HepG2 (cell line): ENCODE measurements around the gene EIF5A2. TPM values are rescaled to one million over a fixed set of nuclear protein-coding genes. Genes with fewer than 3 reads are reported as not detected.

Source experiments
- ATAC-seq: fragments of 200-7000 bp; cut with Tn5 transposase; 3 replicates; pipeline ENCODE4 v1.9.1; 2020; ENCODE audit warnings: mild to moderate bottlenecking, moderate library complexity
- BruUV-seq: library from RNA; stranded (reverse); fragments of 400-500 nt; replicated peaks from 2 replicates; lab custom pipeline; 2021; lab: Mats Ljungman, UMichigan
- CTCF ChIA-PET: fragments of 300-600 bp; formaldehyde crosslinking; extraction: SDS; loops from one replicate; lab custom pipeline; 2021; ENCODE audit warnings: low total read pairs, inconsistent platforms, low intra/inter-chr PET ratio; lab: Yijun Ruan, JAX
- POLR2A ChIA-PET: fragments of 350-600 bp; sonication (Branson Sonifier 250); formaldehyde crosslinking; loops from one replicate; lab custom pipeline; 2020; ENCODE audit warnings: antibody characterized with exemption, inconsistent platforms; lab: Yijun Ruan, JAX
- DNase-seq: peaks from one replicate; pipeline ENCODE4 v3.0.0-alpha.2; 2015; ENCODE audit warnings: low spot score
- FAIRE-seq: peaks from 3 replicates; lab custom pipeline; 2011; peaks lifted over from hg19 to GRCh38; lab: Jason Lieb, UNC
- H2AFZ ChIP-seq: one replicate; pipeline ENCODE4 v1.6.1; 2011; ENCODE audit warnings: low read length, inconsistent platforms
- H3K27ac ChIP-seq: fragments of 300-600 bp; 3 replicates; pipeline ENCODE4 v1.8.0; 2011; ENCODE audit warnings: mixed run types, mild to moderate bottlenecking, mixed read lengths, low read length, inconsistent platforms; ENCODE audit not compliant: insufficient read depth; ENCODE audit errors: extremely low read length
- H3K27me3 ChIP-seq, 2 experiments: fragments of 200-600 bp in 1 of 2; 2 replicates in 1 of 2; 3 replicates in 1 of 2; pipeline versions ENCODE4 v1.6.0 to v1.8.0; 2011; ENCODE audit warnings: low read length in 2 of 2, mild to moderate bottlenecking in 2 of 2, moderate library complexity in 2 of 2, inconsistent platforms in 1 of 2; ENCODE audit not compliant: insufficient read depth in 2 of 2, control insufficient read depth in 1 of 2
- H3K36me3 ChIP-seq, 2 experiments: fragments of 200-600 bp in 1 of 2; replicated peaks in 1 of 2; 2 replicates in 1 of 2; 3 replicates in 1 of 2; pipeline versions ENCODE4 v1.5.1 to v1.8.0; 2011; ENCODE audit warnings: low read length in 2 of 2, inconsistent platforms in 1 of 2; ENCODE audit not compliant: insufficient read depth in 2 of 2, control insufficient read depth in 1 of 2
- H3K4me1 ChIP-seq: 2 replicates; pipeline ENCODE4 v1.5.1; 2012; ENCODE audit warnings: low read length, inconsistent platforms; ENCODE audit not compliant: insufficient read depth
- H3K4me2 ChIP-seq: 2 replicates; pipeline ENCODE4 v1.6.0; 2011; ENCODE audit warnings: low read depth, low read length, inconsistent platforms
- H3K4me3 ChIP-seq, 3 experiments: fragments of 200-600 bp in 1 of 3; sonication (generic), shearing (Covaris generic) in 1 of 3; replicated peaks in 1 of 3; 2 replicates each; pipeline ENCODE4 v1.5.1; 2011 to 2016; ENCODE audit warnings: low read length in 3 of 3, inconsistent platforms in 2 of 3, low read depth in 2 of 3, mild to moderate bottlenecking in 2 of 3, control low read depth in 1 of 3, mixed read lengths in 1 of 3; ENCODE audit not compliant: insufficient read depth in 1 of 3
- H3K79me2 ChIP-seq: one replicate; pipeline ENCODE4 v1.6.1; 2011; ENCODE audit warnings: low read length, inconsistent platforms; ENCODE audit not compliant: insufficient read depth
- H3K9ac ChIP-seq: 2 replicates; pipeline ENCODE4 v1.6.0; 2011; ENCODE audit warnings: mild to moderate bottlenecking, low read depth, low read length, inconsistent platforms; ENCODE audit not compliant: insufficient read depth
- H3K9me3 ChIP-seq: 2 replicates; pipeline ENCODE4 v1.5.1; 2012; ENCODE audit warnings: mild to moderate bottlenecking, low read length
- H4K20me1 ChIP-seq: 2 replicates; pipeline ENCODE4 v1.6.0; 2011; ENCODE audit warnings: inconsistent platforms, mild to moderate bottlenecking, low read length, moderate library complexity; ENCODE audit not compliant: insufficient read depth
- ARNT2 ChIP-seq: sonication (generic); formaldehyde crosslinking; IDR thresholded peaks from 2 replicates; pipeline ENCODE4 v1.8.0; 2022; ENCODE audit warnings: mild to moderate bottlenecking, low read depth, missing genetic modification reagents, moderate library complexity
- ATF1 ChIP-seq: IDR thresholded peaks from 2 replicates; pipeline ENCODE4 v1.6.1; 2016; ENCODE audit warnings: mild to moderate bottlenecking, control low read depth
- MAFF ChIP-seq: IDR thresholded peaks from 2 replicates; pipeline ENCODE4 v1.6.1; 2011; ENCODE audit warnings: low read depth, low read length, improper control_type of control experiment
- MAFK ChIP-seq, 2 experiments: IDR thresholded peaks in 1 of 2; conservative IDR thresholded peaks in 1 of 2; 2 replicates each; pipeline ENCODE4 v1.6.1; 2011; ENCODE audit warnings: improper control_type of control experiment in 2 of 2, low read length in 2 of 2
- NFE2L2 ChIP-seq: fragments of 150-350 bp; IDR thresholded peaks from 2 replicates; pipeline ENCODE4 v1.6.1; 2014; ENCODE audit warnings: low read length
- NFKBIZ ChIP-seq: IDR thresholded peaks from 2 replicates; pipeline ENCODE4 v1.6.1; 2018; ENCODE audit warnings: missing genetic modification reagents, missing compliant biosample characterization
- NFYB ChIP-seq: sonication (generic); formaldehyde crosslinking; IDR thresholded peaks from 2 replicates; pipeline ENCODE4 v1.4.0; 2020; ENCODE audit warnings: missing genetic modification reagents
- RBM22 ChIP-seq: fragments of 200-400 bp; formaldehyde crosslinking; optimal IDR thresholded peaks from 2 replicates; pipeline ENCODE3; 2017; ENCODE audit warnings: mild to moderate bottlenecking, low read length, moderate library complexity
- REPIN1 ChIP-seq: sonication (generic); formaldehyde crosslinking; IDR thresholded peaks from 2 replicates; pipeline ENCODE4 v1.8.0; 2022; ENCODE audit warnings: missing genetic modification reagents, low read depth, mild to moderate bottlenecking, borderline replicate concordance
- SUZ12 ChIP-seq: fragments of 150-350 bp; IDR thresholded peaks from 2 replicates; pipeline ENCODE4 v1.6.1; 2014; ENCODE audit warnings: low read depth, low read length
- ZBTB42 ChIP-seq: sonication (generic); formaldehyde crosslinking; IDR thresholded peaks from 2 replicates; pipeline ENCODE4 v1.5.0; 2020; ENCODE audit warnings: mild to moderate bottlenecking, missing genetic modification reagents
- ZBTB7A ChIP-seq: sonication (generic); formaldehyde crosslinking; IDR thresholded peaks from 2 replicates; pipeline ENCODE4 v1.8.0; 2022; ENCODE audit warnings: mild to moderate bottlenecking, missing genetic modification reagents
- ZNF343 ChIP-seq: sonication (generic); formaldehyde crosslinking; IDR thresholded peaks from 2 replicates; pipeline ENCODE4 v1.4.0; 2020; ENCODE audit warnings: mild to moderate bottlenecking, missing genetic modification reagents
- WGBS: methylation state at CpG from one replicate; pipeline ENCODE4 v1.1.6; 2017; ENCODE audit warnings: low lambda C conversion rate; 5-methylcytosine and 5-hydroxymethylcytosine counted together
- in situ Hi-C: cut with HindIII; loops from 2 replicates; pipeline ENCODE4 v1.10.0; 2017; ENCODE audit warnings: low pct_unique_long_range_greater_than_20kb; ENCODE audit not compliant: extremely low pct_ligation_motif_present
- intact Hi-C: fragments of 100-400 bp; cut with micrococcal nuclease; formaldehyde crosslinking; loops from one replicate; pipeline ENCODE4 v1.10.0; 2022; ENCODE audit not compliant: unreplicated experiment
- polyA plus RNA-seq, 8 experiments: library from polyadenylated mRNA; depleted of rRNA in 3 of 8; stranded (reverse) in 7 of 8; unstranded in 1 of 8; fragments of >200 nt; fragmentation: Illumina TruSeq in 4 of 8; extraction: Trizol in 4 of 8; gene quantifications; 2 replicates each; pipeline versions ENCODE4 v1.2.1 to v1.2.3, GENCODE V29; 2011 to 2016; ENCODE audit warnings: low read depth in 4 of 8, missing spikeins in 1 of 8, mixed read lengths in 1 of 8; ENCODE audit not compliant: insufficient read depth in 1 of 8
- total RNA-seq, 5 experiments: library from RNA; depleted of rRNA; stranded (reverse); fragments of >200 nt; fragmentation: Illumina TruSeq; extraction: Trizol; gene quantifications; 2 replicates each; pipeline ENCODE4 v1.2.3, GENCODE V29; 2016; ENCODE audit warnings: low read depth in 1 of 5
- TF ChIP-seq, protein P1 (sequence below): IDR thresholded peaks from 2 replicates; pipeline ENCODE4 v1.6.1; 2016; ENCODE audit warnings: low read depth, borderline replicate concordance
- TF ChIP-seq, protein P2 (sequence below): sonication (generic); formaldehyde crosslinking; IDR thresholded peaks from 2 replicates; pipeline ENCODE4 v1.5.1; 2020; ENCODE audit warnings: mild to moderate bottlenecking, missing genetic modification reagents
- TF ChIP-seq, protein P3 (sequence below): sonication (generic); formaldehyde crosslinking; IDR thresholded peaks from 2 replicates; pipeline ENCODE4 v1.5.1; 2020; ENCODE audit warnings: missing genetic modification reagents, mild to moderate bottlenecking, borderline replicate concordance

The EIF5A2 gene
- total and polyA plus RNA-seq, 2 of the 13 experiments (the other 11 are each of a cell fraction or from before 2014, with no cell fraction given), result 3.5 to 9.4 TPM

DNA sequence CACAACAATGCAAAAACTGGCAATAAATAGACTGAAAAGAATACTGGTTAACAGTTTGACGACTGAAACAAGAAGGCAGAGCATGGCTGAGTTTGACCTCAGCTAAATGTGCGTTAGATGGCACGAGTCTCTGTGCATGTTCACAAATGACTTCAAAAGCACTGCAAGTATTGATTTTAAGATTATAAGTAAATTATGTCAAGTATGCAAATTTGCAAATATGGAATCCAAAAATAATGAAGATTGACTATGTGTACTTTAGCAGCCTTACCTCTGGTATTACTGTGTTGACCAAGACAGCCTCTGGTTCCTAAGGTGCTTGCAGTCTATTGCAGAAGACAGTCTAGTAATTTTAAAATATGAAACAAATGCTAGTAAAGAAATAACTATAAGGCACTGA, 2.6 kb upstream of the EIF5A2 start:
- DNase-seq, result no peak
- Histone ChIP-seq H3K36me3 (no peaks in the 10 kb centered on the region), H2AFZ (no peak overlapping the region), H3K79me2 (no peaks in the 10 kb centered on the region), H3K4me1 (peaks cover 30% of the 10 kb centered on the region), H3K4me2 (no peak overlapping the region), H4K20me1 (no peaks in the 10 kb centered on the region), H3K27me3 (0 out of 5 replicates have a peak, but pooled peaks cover 0 to 4% of the 10 kb centered on the region in 2 experiments), H3K9me3 (peaks cover 8% of the 10 kb centered on the region), H3K9ac (no peak overlapping the region), H3K4me3 (no peak overlapping the region), H3K27ac (no peak overlapping the region)
- no TSS peak for BruUV-seq
- POLR2A ChIA-PET, result no interaction called here
- FAIRE-seq, result no peak
- intact Hi-C loops, result no loop called here
- no peak for TF ChIP-seq ZNF343 (CRISPR knock-in tag)
- TF ChIP-seq ATF1 (CRISPR knock-in tag), result no peak
- TF ChIP-seq SUZ12, result no peak
- TF ChIP-seq MAFF, result peak; percentile 64; the same call in 1 of the 2 replicates
- TF ChIP-seq ZBTB42, result no peak
- no peak for TF ChIP-seq ZBTB7A (CRISPR knock-in tag)
- TF ChIP-seq MAFK (conservative IDR thresholded peaks at IDR 0.05 in 1 of 2, IDR thresholded peaks at IDR 0.05 in 1 of 2; ENCODE audit: low read length in 2 of 2), result peak in 1 of 2 experiments; percentile 74; a peak in 3 of 4 replicates
- no peak for TF ChIP-seq NFKBIZ (CRISPR knock-in tag)
- CTCF ChIA-PET, result no interaction called here
- 70% methylated on average over 3 of the region's 3 CpGs for WGBS
- in situ Hi-C loops, result no loop called here
- no peak for ATAC-seq

DNA sequence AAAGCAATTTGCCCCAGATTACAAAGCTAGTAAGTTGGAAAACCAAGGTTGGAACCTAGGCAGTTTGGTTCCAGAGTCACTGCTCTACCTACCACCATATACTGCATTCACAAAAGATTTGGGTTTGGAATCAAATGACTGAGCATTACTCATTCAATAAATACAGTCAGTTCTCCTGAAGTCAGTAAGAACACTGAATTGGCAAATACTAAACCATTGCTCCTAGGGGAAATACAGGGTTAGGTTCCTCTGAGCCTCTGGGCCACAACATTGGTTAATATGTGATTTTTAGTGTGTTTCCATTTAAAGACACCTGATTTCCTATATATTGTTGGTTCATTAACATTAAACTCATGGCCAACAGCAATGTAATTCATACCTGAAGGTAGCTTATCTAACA, 2.1 kb upstream of the EIF5A2 start:
- Histone ChIP-seq H3K4me1 (peaks cover 35% of the 10 kb centered on the region), H2AFZ (no peak overlapping the region), H3K36me3 (no peaks in the 10 kb centered on the region), H3K4me3 (no peak overlapping the region), H3K79me2 (no peaks in the 10 kb centered on the region), H3K27me3 (0 out of 5 replicates have a peak, but pooled peaks cover 0 to 4% of the 10 kb centered on the region in 2 experiments), H3K9ac (no peak overlapping the region), H3K27ac (no peak overlapping the region), H3K4me2 (no peak overlapping the region), H4K20me1 (no peaks in the 10 kb centered on the region), H3K9me3 (peaks cover 8% of the 10 kb centered on the region)
- no peak for FAIRE-seq
- in situ Hi-C loops (no loop called here), intact Hi-C loops (no loop called here)
- ChIA-PET CTCF (no interaction called here), POLR2A (no interaction called here)
- ATAC-seq, result no peak
- DNase-seq, result no peak
- BruUV-seq, result no TSS peak
- TF ChIP-seq, protein P1, sequence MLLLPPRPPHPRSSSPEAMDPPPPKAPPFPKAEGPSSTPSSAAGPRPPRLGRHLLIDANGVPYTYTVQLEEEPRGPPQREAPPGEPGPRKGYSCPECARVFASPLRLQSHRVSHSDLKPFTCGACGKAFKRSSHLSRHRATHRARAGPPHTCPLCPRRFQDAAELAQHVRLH, result no peak
- TF ChIP-seq, protein P2, sequence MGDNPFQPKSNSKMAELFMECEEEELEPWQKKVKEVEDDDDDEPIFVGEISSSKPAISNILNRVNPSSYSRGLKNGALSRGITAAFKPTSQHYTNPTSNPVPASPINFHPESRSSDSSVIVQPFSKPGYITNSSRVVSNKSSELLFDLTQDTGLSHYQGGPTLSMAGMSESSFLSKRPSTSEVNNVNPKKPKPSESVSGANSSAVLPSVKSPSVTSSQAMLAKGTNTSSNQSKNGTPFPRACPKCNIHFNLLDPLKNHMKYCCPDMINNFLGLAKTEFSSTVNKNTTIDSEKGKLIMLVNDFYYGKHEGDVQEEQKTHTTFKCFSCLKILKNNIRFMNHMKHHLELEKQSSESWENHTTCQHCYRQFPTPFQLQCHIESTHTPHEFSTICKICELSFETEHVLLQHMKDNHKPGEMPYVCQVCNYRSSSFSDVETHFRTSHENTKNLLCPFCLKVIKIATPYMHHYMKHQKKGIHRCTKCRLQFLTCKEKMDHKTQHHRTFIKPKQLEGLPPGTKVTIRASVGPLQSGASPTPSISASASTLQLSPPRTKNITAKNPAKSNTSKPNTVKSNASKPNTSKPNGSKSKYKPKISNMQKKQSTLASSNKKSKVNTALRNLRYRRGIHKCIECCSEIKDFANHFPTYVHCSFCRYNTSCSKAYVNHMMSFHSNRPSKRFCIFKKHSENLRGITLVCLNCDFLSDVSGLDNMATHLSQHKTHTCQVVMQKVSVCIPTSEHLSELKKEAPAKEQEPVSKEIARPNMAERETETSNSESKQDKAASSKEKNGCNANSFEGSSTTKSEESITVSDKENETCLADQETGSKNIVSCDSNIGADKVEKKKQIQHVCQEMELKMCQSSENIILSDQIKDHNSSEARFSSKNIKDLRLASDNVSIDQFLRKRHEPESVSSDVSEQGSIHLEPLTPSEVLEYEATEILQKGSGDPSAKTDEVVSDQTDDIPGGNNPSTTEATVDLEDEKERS, result no peak
- TF ChIP-seq REPIN1, result no peak
- no peak for TF ChIP-seq NFYB
- no peak for TF ChIP-seq NFE2L2
- no peak for TF ChIP-seq RBM22
- TF ChIP-seq, protein P3, sequence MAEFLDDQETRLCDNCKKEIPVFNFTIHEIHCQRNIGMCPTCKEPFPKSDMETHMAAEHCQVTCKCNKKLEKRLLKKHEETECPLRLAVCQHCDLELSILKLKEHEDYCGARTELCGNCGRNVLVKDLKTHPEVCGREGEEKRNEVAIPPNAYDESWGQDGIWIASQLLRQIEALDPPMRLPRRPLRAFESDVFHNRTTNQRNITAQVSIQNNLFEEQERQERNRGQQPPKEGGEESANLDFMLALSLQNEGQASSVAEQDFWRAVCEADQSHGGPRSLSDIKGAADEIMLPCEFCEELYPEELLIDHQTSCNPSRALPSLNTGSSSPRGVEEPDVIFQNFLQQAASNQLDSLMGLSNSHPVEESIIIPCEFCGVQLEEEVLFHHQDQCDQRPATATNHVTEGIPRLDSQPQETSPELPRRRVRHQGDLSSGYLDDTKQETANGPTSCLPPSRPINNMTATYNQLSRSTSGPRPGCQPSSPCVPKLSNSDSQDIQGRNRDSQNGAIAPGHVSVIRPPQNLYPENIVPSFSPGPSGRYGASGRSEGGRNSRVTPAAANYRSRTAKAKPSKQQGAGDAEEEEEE (CRISPR knock-in tag), result no peak
- TF ChIP-seq ARNT2 (CRISPR knock-in tag), result no peak
